ENCODE results near the gene C4orf51. TPM values are rescaled to one million over a fixed set of nuclear protein-coding genes. Genes with fewer than 3 reads are reported as not detected.

The C4orf51 gene
- total and polyA plus RNA-seq, 2 donors (not counting 1 experiment from before 2014, with no cell fraction given) = not detected

- CTCF ChIA-PET = no interaction called here
- TF ChIP-seq CTCF (IDR thresholded peaks at IDR 0.05) (no peak), EZH2 (IDR thresholded peaks at IDR 0.05; ENCODE audit: borderline replicate concordance, insufficient read depth, low read depth, low read length, poor library complexity, severe bottlenecking) (no peak)
- H3K36me3 ChIP-seq (replicated peaks in 1 of 2; ENCODE audit: control extremely low read depth in 1 of 2, control insufficient read depth in 1 of 2, extremely low read depth in 1 of 2, insufficient read depth in 2 of 2, low read length in 1 of 2) = no peaks in the 10 kb centered on the region
Measured at GRCh38 chr4:145716200-145716599, 36.3 kb downstream of the C4orf51 start.

GRCh38 chr4:145716661-145717200, 36.8 kb downstream of the C4orf51 start:
- H3K27me3 ChIP-seq (replicated peaks in 1 of 4; ENCODE audit: control extremely low read depth in 1 of 4, control insufficient read depth in 3 of 4, insufficient read depth in 4 of 4, low read length in 3 of 4) = peaks cover 0 to 2% (median 0%) of the 10 kb centered on the region in 4 experiments
- H4K20me1 ChIP-seq (ENCODE audit: control insufficient read depth, insufficient read depth, low read length, poor library complexity, severe bottlenecking) = no peaks in the 10 kb centered on the region
- ChIA-PET POLR2A (no interaction called here), CTCF (no interaction called here)
- Mint-ChIP-seq H3K9me3 (ENCODE audit: insufficient read depth) (peaks cover 12% of the 10 kb centered on the region), H3K4me1 (peaks cover 6% of the 10 kb centered on the region), H3K27ac (no peak overlapping the region), H3K4me3 (no peak overlapping the region), H3K27me3 (peaks cover 37% of the 10 kb centered on the region)
- no peaks in the 10 kb centered on the region for H3K79me2 ChIP-seq (ENCODE audit: control insufficient read depth, insufficient read depth, low read length)
- no peaks in the 10 kb centered on the region for H3K36me3 ChIP-seq (replicated peaks in 1 of 2; ENCODE audit: control extremely low read depth in 1 of 2, control insufficient read depth in 1 of 2, extremely low read depth in 1 of 2, insufficient read depth in 2 of 2, low read length in 1 of 2)
- H2AFZ ChIP-seq (ENCODE audit: insufficient read depth, low read depth, low read length, poor library complexity, severe bottlenecking) = no peak overlapping the region
- no peak overlapping the region for H3K4me3 ChIP-seq (ENCODE audit: control extremely low read depth in 1 of 5, extremely low read depth in 1 of 5, insufficient read depth in 1 of 5, low read depth in 2 of 5, low read length in 4 of 5)
- no peak for TF ChIP-seq CTCF (IDR thresholded peaks at IDR 0.05)
- no peak for TF ChIP-seq EZH2 (IDR thresholded peaks at IDR 0.05; ENCODE audit: borderline replicate concordance, insufficient read depth, low read depth, low read length, poor library complexity, severe bottlenecking)
- no peak for ATAC-seq (ENCODE audit: low read depth)
- H3K27ac ChIP-seq (ENCODE audit: low read length in 2 of 2) = no peak overlapping the region
- H3K4me2 ChIP-seq (replicated peaks; ENCODE audit: low read depth, low read length, poor library complexity, severe bottlenecking) = no peak overlapping the region
- H3K4me1 ChIP-seq (ENCODE audit: control insufficient read depth in 2 of 2, insufficient read depth in 2 of 2, low read length in 2 of 2) = no peaks in the 10 kb centered on the region
- intact Hi-C loops (cut with micrococcal nuclease) = no loop called here
- WGBS (ENCODE audit: insufficient coverage) = no CpG with 5 or more reads among the region's 1 CpG
- no peak overlapping the region for H3K9ac ChIP-seq (ENCODE audit: low read length)
- H3K9me3 ChIP-seq (ENCODE audit: control extremely low read depth in 1 of 3, control insufficient read depth in 2 of 3, insufficient read depth in 1 of 3, low read length in 2 of 3) = peaks cover 0 to 4% (median 0%) of the 10 kb centered on the region in 3 donors
- DNase-seq = no peak

More at GRCh38 chr4:145716200-145716599, 36.3 kb downstream of the C4orf51 start:
- Histone ChIP-seq H4K20me1 (ENCODE audit: control insufficient read depth, insufficient read depth, low read length, poor library complexity, severe bottlenecking) (no peaks in the 10 kb centered on the region), H3K9me3 (ENCODE audit: control extremely low read depth in 1 of 3, control insufficient read depth in 2 of 3, insufficient read depth in 1 of 3, low read length in 2 of 3) (peaks cover 0 to 4% (median 2%) of the 10 kb centered on the region in 3 donors), H3K9ac (ENCODE audit: low read length) (no peak overlapping the region), H3K4me2 (replicated peaks; ENCODE audit: low read depth, low read length, poor library complexity, severe bottlenecking) (no peak overlapping the region), H3K27ac (ENCODE audit: low read length in 2 of 2) (no peak overlapping the region), H2AFZ (ENCODE audit: insufficient read depth, low read depth, low read length, poor library complexity, severe bottlenecking) (no peak overlapping the region), H3K4me3 (ENCODE audit: control extremely low read depth in 1 of 5, extremely low read depth in 1 of 5, insufficient read depth in 1 of 5, low read depth in 2 of 5, low read length in 4 of 5) (no peak overlapping the region), H3K79me2 (ENCODE audit: control insufficient read depth, insufficient read depth, low read length) (no peaks in the 10 kb centered on the region), H3K4me1 (ENCODE audit: control insufficient read depth in 2 of 2, insufficient read depth in 2 of 2, low read length in 2 of 2) (no peaks in the 10 kb centered on the region), H3K27me3 (replicated peaks in 1 of 4; ENCODE audit: control extremely low read depth in 1 of 4, control insufficient read depth in 3 of 4, insufficient read depth in 4 of 4, low read length in 3 of 4) (peaks cover 0 to 2% (median 0%) of the 10 kb centered on the region in 4 experiments)
- H3K27me3 Mint-ChIP-seq = peaks cover 33% of the 10 kb centered on the region
- intact Hi-C loops (cut with micrococcal nuclease) = no loop called here
- DNase-seq (no peak), ATAC-seq (ENCODE audit: low read depth) (no peak)
- H3K4me1 Mint-ChIP-seq = peaks cover 6% of the 10 kb centered on the region
- no peak overlapping the region for H3K4me3 Mint-ChIP-seq
- POLR2A ChIA-PET = no interaction called here
- no peak overlapping the region for H3K27ac Mint-ChIP-seq
- WGBS (ENCODE audit: insufficient coverage) = no CpG with 5 or more reads among the region's 3 CpGs
- peaks cover 15% of the 10 kb centered on the region for H3K9me3 Mint-ChIP-seq (ENCODE audit: insufficient read depth)

All from B cell (primary cell).